Inflammatory macrophage (primary cell): ENCODE measurements around the gene LRRFIP1.
A peak's percentile ranks its signal among the peaks of the same experiment; 100 is the strongest.

Source experiments
- DNase-seq, 2 donors: peaks; one replicate each; pipeline ENCODE4 v3.0.0-alpha.2; 2020 to 2022

Gene LRRFIP1

GRCh38 chr2:237708065-237708398 lies 80.6 kb downstream of the LRRFIP1 start:
- no peak for DNase-seq

GRCh38 chr2:237708491-237708890 lies 81.1 kb downstream of the LRRFIP1 start:
- no peak for DNase-seq

- DNase-seq = no peak
Observed at GRCh38 chr2:237708961-237709360, 81.6 kb downstream of the LRRFIP1 start.

GRCh38 chr2:237711458-237712150 lies 84.2 kb downstream of the LRRFIP1 start:
- DNase-seq = no peak

- no peak for DNase-seq
Observed at GRCh38 chr2:237712477-237713377, 85.3 kb downstream of the LRRFIP1 start.

- no peak for DNase-seq
Observed at GRCh38 chr2:237714690-237715458, 87.5 kb downstream of the LRRFIP1 start.

- DNase-seq = peak; percentile 28 to 69
Observed at GRCh38 chr2:237715459-237715947, 88.1 kb downstream of the LRRFIP1 start.

GRCh38 chr2:237716011-237716410 lies 88.6 kb downstream of the LRRFIP1 start:
- DNase-seq = no peak

- no peak for DNase-seq
Observed at GRCh38 chr2:237717366-237718276, 90.2 kb downstream of the LRRFIP1 start.

- no peak for DNase-seq
Observed at GRCh38 chr2:237718277-237718634, 90.9 kb downstream of the LRRFIP1 start.

GRCh38 chr2:237720444-237720843 lies 93.1 kb downstream of the LRRFIP1 start:
- no peak for DNase-seq

- no peak for DNase-seq
Observed at GRCh38 chr2:237720957-237721356, 93.6 kb downstream of the LRRFIP1 start.

GRCh38 chr2:237721458-237721857 lies 94.1 kb downstream of the LRRFIP1 start:
- no peak for DNase-seq

- no peak for DNase-seq
Observed at GRCh38 chr2:237722616-237723015, 95.2 kb downstream of the LRRFIP1 start.

- no peak for DNase-seq
Observed at GRCh38 chr2:237723023-237723422, 95.6 kb downstream of the LRRFIP1 start.

- DNase-seq = no peak
Observed at GRCh38 chr2:237723602-237724001, 96.2 kb downstream of the LRRFIP1 start.

- no peak for DNase-seq
Observed at GRCh38 chr2:237724811-237725478, 97.6 kb downstream of the LRRFIP1 start.

- peak; percentile 89 to 90 for DNase-seq
Observed at GRCh38 chr2:237725661-237726060, 98.3 kb downstream of the LRRFIP1 start.

GRCh38 chr2:237726401-237726830 lies 99.0 kb downstream of the LRRFIP1 start:
- DNase-seq = peak; percentile 47 to 54

GRCh38 chr2:237727363-237727762 lies 100.0 kb downstream of the LRRFIP1 start:
- peak; percentile 84 to 94 for DNase-seq
